ENCODE measurements around the gene NME8. TPM values are rescaled to one million over a fixed set of nuclear protein-coding genes. Genes with fewer than 3 reads are reported as not detected.
"Not testable (repeated sequence)": the region's sequence is repeated elsewhere in the genome, so short reads cannot be mapped to it uniquely, and the experiment has no call there.

NME8 gene, protein sequence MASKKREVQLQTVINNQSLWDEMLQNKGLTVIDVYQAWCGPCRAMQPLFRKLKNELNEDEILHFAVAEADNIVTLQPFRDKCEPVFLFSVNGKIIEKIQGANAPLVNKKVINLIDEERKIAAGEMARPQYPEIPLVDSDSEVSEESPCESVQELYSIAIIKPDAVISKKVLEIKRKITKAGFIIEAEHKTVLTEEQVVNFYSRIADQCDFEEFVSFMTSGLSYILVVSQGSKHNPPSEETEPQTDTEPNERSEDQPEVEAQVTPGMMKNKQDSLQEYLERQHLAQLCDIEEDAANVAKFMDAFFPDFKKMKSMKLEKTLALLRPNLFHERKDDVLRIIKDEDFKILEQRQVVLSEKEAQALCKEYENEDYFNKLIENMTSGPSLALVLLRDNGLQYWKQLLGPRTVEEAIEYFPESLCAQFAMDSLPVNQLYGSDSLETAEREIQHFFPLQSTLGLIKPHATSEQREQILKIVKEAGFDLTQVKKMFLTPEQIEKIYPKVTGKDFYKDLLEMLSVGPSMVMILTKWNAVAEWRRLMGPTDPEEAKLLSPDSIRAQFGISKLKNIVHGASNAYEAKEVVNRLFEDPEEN
- total RNA-seq (1 to 10 TPM in 1 of 2 donors, under 1 TPM in 1; 0.32 to 1.3 TPM), polyA plus RNA-seq (ENCODE audit: insufficient read length in 6 of 6) (under 1 TPM in 3 of 6 donors, not detected in 3; 0.14 to 0.51 (median 0.37) TPM)
- long read RNA-seq, donor 1, result 0 reads
- long read RNA-seq, donor 2, result 0 reads
- long read RNA-seq, donor 3, result 0 reads
- long read RNA-seq, donor 4, partial matches to known transcripts, result 0 of 1 reads
- long read RNA-seq, donor 4, other reads (novel, unspliced or antisense), result 1 of 1 reads
- long read RNA-seq, donor 5, result 0 reads
- long read RNA-seq, donor 6, result 0 reads
- long read RNA-seq, donor 7, result 0 reads
- long read RNA-seq, donor 8, result 0 reads
- long read RNA-seq, donor 9, result 0 reads
- long read RNA-seq, donor 10, result 0 reads
- long read RNA-seq, donor 11, result 0 reads
- long read RNA-seq, donor 12, result 0 reads

DNA sequence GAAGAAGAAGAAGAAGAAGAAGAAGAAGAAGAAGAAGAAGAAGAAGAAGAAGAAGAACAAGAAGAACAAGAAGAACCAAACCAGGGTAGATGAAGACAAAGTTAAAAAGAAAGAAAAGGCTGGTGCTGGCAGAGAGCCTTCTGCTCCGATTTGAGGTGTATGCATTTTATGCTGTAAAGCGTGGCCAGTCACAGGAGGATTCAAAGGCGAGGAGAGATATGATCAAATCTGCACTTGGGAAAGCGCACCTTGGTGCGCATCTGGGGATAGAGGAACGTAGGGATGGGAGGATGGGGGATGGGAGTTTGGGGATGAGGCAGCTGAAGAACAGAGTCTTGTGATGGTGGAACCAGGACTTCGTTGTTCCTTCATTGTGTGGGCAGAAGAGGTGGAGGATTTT, at the start of gene NME8:
NME8 (plus strand) TSS at position 301 of the 400 bp plus-strand sequence. CDS start 1,670 bp downstream, outside the sequence.
- ATAC-seq, result no peak
- H3K4me3 ChIP-seq, result no peak within 1 kb of the TSS

DNA sequence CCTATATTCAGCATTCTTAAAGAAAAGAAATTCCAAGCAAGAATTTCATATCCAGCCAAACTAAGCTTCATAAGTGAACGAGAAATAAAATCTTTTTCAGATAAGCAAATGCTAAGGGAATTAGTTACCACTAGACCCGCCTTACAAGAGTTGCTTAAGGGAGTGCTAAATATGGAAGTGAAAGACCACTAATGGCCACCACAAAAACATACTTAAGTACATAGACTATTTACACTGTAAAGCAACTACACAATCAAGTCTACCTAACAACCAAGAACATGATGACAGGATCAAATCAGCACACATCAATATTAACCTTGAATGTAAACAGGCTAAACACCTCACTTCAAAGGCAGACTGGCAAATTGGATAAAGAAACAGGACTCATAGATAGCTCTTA, 42.2 kb upstream of the NME8 start:
- intact Hi-C loops (cut with DNase I), result no loop called here
- no peaks in the 10 kb centered on the region for H3K4me1 ChIP-seq
- TF ChIP-seq, protein P1, sequence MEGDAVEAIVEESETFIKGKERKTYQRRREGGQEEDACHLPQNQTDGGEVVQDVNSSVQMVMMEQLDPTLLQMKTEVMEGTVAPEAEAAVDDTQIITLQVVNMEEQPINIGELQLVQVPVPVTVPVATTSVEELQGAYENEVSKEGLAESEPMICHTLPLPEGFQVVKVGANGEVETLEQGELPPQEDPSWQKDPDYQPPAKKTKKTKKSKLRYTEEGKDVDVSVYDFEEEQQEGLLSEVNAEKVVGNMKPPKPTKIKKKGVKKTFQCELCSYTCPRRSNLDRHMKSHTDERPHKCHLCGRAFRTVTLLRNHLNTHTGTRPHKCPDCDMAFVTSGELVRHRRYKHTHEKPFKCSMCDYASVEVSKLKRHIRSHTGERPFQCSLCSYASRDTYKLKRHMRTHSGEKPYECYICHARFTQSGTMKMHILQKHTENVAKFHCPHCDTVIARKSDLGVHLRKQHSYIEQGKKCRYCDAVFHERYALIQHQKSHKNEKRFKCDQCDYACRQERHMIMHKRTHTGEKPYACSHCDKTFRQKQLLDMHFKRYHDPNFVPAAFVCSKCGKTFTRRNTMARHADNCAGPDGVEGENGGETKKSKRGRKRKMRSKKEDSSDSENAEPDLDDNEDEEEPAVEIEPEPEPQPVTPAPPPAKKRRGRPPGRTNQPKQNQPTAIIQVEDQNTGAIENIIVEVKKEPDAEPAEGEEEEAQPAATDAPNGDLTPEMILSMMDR (IDR thresholded peaks at IDR 0.05), result no peak
- ATAC-seq (no peak), DNase-seq (no peak)
- peaks cover 0 to 4% of the 10 kb centered on the region in 2 donors for H3K36me3 ChIP-seq
- H3K27me3 ChIP-seq, result no peaks in the 10 kb centered on the region
- no peaks in the 10 kb centered on the region for H3K9me3 ChIP-seq
- no peak overlapping the region for H3K27ac ChIP-seq
- no peak overlapping the region for H3K4me3 ChIP-seq

More for the DNA sequence above, at the start of gene NME8:
- Histone ChIP-seq H3K27ac (no peak within 1 kb of the TSS), H3K27me3 (no peaks in the 10 kb centered on the region), H3K4me1 (no peaks in the 10 kb centered on the region), H3K9me3 (peaks cover 0 to 3% of the 10 kb centered on the region in 2 donors), H3K36me3 (no peaks in the 10 kb centered on the region)
- TF ChIP-seq, protein P1 (IDR thresholded peaks at IDR 0.05), result no peak
- DNase-seq, result no peak
- intact Hi-C loops (cut with DNase I), result no loop called here

DNA sequence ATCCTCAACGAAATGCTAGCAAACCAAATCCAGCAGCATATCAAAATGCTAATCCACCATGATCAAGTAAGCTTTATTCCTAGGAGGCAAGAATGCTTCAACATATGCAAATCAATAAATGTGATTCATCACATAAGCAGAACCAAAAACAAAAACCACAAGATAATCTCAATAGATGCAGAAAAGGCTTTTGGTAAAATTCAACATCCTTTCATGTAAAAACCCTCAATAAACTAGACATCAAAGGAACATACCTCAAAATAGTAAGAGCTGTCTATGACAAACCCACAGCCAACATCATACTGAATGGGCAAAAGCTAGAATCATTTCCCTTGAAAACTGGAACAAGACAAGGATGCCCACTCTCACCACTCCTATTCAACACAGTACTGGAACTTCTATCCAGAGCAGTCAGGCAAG, 36.2 kb upstream of the NME8 start:
- DNase-seq; H3K4me1 ChIP-seq; H3K36me3 ChIP-seq; intact Hi-C loops (cut with DNase I); ATAC-seq; H3K9me3 ChIP-seq; H3K27me3 ChIP-seq; H3K4me3 ChIP-seq; H3K27ac ChIP-seq: not testable (repeated sequence)

DNA sequence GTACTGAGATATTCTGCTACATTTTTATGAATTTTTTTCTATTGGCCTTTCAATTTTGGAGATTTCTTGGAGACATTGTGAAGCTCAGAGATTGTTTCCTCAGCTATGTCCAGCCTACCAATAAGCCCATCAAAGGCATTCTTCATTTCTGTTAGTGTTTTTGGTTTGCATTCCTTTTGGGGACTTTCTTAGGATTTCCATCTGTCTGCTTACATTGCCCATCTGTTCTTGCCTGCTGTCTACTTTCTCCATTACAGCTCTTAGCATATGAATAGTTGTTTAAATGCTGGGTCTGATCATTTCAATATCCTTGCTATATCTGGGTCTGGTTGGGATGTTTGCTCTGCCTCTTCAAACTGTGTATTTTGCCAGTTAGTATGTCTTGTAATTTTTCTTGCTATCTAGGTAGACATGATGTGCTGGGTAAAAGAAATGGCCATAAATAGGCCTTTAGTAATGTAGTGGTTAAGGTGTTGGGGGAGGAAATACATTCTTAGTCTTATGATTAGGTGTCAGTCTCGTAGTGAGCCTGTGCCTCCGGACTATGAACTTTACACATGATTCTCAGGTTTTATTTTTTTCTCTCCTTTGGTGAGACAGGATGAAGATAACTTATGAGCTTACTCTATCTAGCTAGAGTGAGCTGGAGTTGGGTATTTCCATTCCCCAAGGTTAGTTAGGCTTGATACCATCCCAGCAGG, 32.6 kb upstream of the NME8 start:
- Histone ChIP-seq H3K27ac (no peak overlapping the region), H3K4me3 (no peak overlapping the region), H3K27me3 (no peaks in the 10 kb centered on the region), H3K36me3 (no peaks in the 10 kb centered on the region), H3K9me3 (peaks cover 0 to 5% of the 10 kb centered on the region in 2 donors), H3K4me1 (no peaks in the 10 kb centered on the region)
- intact Hi-C loops (cut with DNase I), result no loop called here
- DNase-seq (no peak), ATAC-seq (no peak)
- TF ChIP-seq, protein P1 (IDR thresholded peaks at IDR 0.05), result no peak

DNA sequence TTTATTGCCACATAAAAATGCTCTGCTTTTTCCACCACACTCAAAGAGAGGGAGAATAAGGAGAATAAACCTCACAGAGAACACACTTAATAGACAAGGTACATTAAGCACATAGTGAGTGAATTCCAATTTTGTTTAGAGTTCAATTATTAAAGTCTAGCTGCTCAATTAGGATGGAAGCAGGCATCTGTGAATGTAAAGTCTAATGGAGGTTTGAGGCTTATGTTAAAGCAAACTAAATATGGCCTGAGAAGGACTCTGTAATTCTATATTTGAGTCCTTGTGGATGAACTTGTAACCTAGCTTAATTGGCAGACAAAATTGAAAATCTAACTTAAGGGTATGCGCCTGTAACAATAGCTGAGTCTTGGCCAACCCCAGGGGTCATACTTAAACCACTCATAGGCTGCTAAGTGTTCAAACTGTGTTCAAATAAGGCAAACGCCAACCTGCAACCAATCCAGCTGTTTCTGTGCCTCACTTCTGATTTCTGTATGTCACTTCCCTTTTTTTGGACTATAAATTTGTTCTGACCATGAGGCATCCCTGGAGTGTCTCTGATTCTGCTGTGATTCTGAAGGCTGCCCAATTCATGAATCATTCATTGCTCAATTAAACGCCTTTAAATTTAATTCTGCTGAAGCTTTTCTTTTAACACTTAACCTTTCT, 31.3 kb upstream of the NME8 start:
- no peaks in the 10 kb centered on the region for H3K4me1 ChIP-seq
- intact Hi-C loops (cut with DNase I), result no loop called here
- no peak overlapping the region for H3K4me3 ChIP-seq
- H3K9me3 ChIP-seq, result peaks cover 0 to 11% of the 10 kb centered on the region in 2 donors
- TF ChIP-seq, protein P1 (IDR thresholded peaks at IDR 0.05), result no peak
- no peak for ATAC-seq
- no peaks in the 10 kb centered on the region for H3K27me3 ChIP-seq
- H3K27ac ChIP-seq, result no peak overlapping the region
- H3K36me3 ChIP-seq, result no peaks in the 10 kb centered on the region
- no peak for DNase-seq

Measured in left lung (tissue), 14 donors.